Epithelial cell of prostate (primary cell): ENCODE results near the gene NUP88.
A peak's percentile ranks its signal among the peaks of the same experiment; 100 is the strongest.

Experiments used
- DNase-seq: peaks from one replicate; pipeline ENCODE4 v3.0.0-alpha.2; 2011; ENCODE audit warnings: low read depth, low spot score
- H3K27ac ChIP-seq: fragments of 450-650 bp; 2 replicates; pipeline ENCODE4 v1.5.1; 2017; ENCODE audit warnings: mild to moderate bottlenecking

Gene NUP88

DNA sequence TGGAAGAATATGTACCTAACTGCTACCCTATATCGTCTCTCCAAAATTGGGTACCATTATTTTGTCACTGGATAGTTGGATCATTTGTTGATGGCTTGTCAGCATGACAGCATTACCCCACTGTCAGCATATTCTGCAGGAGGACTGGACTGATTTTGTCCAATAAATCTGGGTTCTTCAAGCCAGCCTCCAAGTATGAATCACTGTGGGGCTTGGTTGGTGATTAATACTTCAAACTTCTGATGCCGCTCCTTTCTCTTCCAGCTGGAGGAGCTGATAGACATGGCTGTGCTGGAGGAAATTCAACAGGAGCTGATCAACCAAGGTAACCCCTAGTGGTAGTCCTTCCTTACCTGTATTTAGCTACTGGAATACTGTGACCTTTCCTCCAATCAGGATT, 3.0 kb upstream of the NUP88 start:
- DNase-seq: no peak
- H3K27ac ChIP-seq: peak overlapping the region; percentile 80

DNA sequence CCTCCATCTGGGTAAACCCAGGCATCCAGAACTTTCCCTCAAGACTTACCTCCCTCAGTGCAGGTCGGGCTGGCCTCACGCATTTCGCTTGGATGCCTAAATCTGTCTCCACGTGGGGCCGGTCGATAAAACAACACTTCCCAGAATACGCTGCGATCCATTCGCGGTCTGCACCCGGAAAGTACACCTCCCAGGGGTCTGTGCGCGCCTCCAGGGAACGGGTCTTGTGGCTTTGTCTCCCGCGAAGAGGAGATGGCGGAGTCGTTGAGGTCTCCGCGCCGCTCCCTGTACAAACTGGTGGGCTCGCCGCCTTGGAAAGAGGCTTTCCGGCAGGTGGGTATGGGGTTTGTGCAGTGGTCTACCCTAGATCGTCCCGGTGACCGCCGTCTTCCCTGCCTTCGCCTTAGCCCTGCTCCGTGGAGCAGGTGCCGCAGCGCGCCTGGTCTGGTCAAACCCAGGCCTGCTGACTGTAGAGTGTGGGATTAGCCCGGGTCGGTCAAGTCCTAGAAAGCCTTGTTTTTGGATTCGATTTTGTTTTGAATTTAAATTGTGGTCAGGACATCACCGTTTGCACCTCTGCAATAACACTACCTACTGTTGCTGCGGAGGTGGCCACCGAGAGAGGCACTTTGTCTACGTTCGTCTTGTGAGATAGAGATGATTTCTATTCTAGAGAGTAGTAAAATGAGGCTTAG, 644 bp upstream of the NUP88 start, which contains the start of gene RPAIN:
Gene RPAIN, plus strand, starts transcription at position 224 of the 695 bp plus-strand sequence. Its CDS starts 29 bp downstream, at position 253.
- peak within 1 kb of the TSS; percentile 93 for H3K27ac ChIP-seq
- no peak for DNase-seq

DNA sequence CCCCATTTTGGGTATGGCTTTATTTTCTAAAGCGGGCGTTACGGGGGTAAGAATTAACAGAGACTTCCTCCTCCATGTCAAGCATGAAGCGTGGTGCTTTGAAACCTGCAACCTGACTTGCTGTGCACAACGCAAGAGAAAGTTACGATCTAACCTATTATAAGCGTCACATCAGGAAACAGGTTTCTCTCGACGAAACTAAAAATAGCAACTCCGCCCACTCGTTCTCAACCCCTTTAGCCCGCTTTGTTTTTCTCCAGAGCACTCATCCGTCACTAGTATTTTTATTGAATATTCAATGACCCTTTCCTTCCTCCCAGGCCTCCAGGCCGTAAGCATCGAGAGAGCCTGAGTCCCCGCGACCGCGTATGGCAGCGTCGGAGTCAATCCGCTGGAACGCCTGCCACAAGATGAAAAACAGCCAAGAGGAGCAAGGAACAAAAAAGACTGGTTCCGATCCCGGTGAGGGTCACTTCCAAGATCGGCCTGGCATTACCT, 555 bp downstream of the NUP88 start:
- peak; percentile 78 for DNase-seq
- peak overlapping the region; percentile 93 for H3K27ac ChIP-seq

DNA sequence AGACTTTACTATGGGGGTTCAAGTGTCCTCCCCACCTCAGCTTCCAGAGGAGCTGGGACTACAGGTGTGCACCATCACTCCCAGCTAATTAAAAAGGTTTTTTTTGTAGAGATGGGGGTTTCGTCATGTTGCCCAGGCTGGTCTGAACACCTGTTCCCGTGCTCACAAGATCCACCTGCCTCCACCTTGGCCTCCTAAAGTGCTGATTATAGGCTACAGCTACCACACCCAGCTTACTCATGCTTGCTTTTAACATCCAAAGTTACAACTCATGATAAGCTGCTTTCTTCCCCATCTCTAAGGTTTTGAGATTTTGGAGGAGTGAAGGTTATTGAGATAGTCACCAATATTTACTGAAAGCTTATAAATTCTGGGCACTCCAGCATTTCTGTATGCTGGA, 2.6 kb downstream of the NUP88 start:
- H3K27ac ChIP-seq: peak overlapping the region; percentile 93
- DNase-seq: no peak

DNA sequence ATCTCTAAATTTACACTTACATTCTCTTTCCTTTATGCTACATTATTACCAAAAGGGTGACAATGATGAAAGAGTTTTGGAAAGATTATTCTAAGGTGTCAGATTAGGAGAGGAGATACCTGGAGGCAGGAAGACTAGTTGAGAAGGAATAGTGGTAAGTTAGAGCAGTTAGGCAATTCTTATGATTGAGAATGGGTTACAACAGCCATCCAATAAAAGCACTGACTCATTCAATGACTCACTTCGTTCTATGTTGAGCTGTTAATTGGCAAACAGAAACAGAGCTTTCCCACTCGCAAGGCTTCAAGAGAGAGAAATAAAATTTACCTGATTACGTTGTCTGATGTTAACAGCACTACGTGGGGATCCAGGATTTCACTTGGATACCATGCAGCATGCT, 5.8 kb downstream of the NUP88 start:
- peak; percentile 75 for DNase-seq
- H3K27ac ChIP-seq: peak overlapping the region; percentile 79

GRCh38 chr17:5410594-5411272, 8.7 kb downstream of the NUP88 start:
- no peak overlapping the region for H3K27ac ChIP-seq
- DNase-seq: no peak

DNA sequence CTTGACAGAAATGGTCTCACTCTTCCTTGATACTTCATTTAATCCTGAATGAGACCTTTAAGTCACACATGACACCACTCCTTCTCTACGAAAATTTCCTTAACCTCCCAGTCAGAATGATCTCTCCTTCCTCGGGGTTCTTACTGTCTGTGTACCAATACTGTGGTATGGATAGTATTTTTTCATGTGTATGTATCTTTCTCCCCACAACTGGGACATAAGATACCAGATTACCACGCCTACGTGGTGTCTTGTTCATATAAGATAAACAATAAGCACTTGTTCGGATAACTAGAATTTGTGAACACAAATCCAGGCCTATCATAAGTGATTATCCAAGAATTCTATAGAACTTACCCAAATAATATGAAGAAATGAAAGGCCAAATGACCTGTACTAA, 11.3 kb downstream of the NUP88 start:
- no peak for DNase-seq
- no peak overlapping the region for H3K27ac ChIP-seq

- no peak overlapping the region for H3K27ac ChIP-seq
- no peak for DNase-seq
These were observed 14.1 kb downstream of the NUP88 start for GRCh38 chr17:5405400-5405799.

- DNase-seq: no peak
- no peak overlapping the region for H3K27ac ChIP-seq
These were observed 19.7 kb downstream of the NUP88 start for GRCh38 chr17:5399767-5400166.

GRCh38 chr17:5396612-5397011, 22.9 kb downstream of the NUP88 start:
- DNase-seq: no peak
- no peak overlapping the region for H3K27ac ChIP-seq

DNA sequence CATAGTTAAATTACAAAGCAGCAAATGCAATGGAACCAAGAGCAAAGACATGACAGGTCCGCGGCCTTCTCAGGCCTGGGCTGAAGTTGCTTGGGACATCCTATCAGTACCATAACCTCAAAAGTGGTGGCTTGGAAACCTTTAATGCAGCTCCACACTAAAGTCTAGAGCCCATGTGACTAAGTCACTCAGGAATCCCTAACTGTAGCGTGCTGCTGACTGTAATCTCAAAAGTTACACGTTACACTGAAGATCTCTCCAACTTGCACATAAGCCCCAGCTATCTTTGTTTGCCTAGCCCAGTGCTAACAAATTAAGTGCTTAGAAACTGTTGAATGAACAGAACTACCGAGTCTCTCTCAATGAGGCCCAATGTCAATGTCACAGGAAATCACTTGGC, 27.8 kb downstream of the NUP88 start:
- DNase-seq: no peak
- no peak overlapping the region for H3K27ac ChIP-seq

- no peak overlapping the region for H3K27ac ChIP-seq
- DNase-seq: no peak
These were observed 37.9 kb downstream of the NUP88 start for GRCh38 chr17:5381542-5381941.

DNA sequence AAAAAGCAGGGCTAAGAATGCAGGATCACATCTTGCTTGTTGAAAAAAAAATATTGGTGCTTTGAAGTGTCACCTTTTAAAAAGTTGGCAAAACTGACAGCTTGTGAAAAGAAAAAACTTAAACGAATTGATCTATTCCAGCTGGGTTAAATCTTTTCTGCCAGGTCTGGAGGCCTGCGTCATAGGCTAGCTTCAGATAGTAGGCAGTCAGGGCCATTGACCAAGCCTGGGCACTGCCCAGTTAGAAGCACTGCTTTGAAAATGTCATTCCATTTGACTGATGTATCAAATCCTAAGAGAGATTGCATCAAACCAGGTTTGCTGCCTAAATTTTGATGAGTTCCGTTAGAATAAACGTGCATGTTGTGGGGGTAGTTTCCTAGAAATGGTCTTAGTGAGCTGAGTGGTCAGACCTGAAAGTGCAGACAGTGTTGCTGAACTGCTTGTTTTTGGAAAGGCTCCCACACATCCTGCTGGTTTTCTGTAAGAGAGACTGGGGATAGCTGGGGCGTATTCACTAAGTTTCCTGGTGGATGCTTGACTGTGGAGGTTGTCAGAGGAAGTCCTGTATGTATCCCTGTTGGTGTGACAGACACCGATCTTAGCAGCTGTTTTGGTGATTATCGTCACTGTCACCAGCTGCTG, 38.8 kb downstream of the NUP88 start:
- H3K27ac ChIP-seq: no peak overlapping the region
- DNase-seq: no peak

DNA sequence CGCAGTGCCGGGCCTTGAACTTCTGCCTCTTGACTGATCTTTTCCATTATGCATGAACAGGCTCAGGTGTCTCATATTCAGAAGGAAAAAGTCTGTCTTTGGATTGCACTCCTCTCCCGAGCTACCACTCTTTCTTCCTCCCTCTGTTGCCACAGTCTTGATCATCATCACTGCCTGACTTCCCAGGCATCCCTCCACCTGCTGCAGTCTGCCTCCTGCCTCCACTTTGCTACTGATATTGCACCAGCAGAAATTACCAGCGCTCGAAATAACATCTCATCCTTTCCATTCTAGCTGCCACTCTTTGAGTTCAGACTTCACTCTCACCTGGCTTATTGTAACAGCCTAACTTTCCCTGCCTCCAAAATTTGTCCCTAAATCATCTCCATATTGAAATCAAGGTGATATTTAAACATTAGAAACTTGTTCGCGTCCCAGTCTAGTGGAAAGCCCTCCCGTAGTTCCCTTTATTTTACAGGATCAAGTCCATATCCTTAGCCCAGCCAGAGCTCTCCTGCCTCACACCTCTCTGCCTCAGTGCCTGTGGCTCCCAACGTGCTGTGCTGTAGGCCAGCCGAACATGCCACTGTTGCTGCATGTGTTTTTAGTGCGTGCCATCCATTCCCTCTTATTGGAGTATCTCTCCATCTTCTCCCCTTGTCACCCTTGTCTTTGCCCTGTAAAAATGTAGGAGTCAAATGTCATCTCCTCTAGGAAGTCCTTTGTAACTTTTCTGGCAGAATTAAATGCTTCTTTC, 39.9 kb downstream of the NUP88 start:
- no peak for DNase-seq
- H3K27ac ChIP-seq: no peak overlapping the region

DNA sequence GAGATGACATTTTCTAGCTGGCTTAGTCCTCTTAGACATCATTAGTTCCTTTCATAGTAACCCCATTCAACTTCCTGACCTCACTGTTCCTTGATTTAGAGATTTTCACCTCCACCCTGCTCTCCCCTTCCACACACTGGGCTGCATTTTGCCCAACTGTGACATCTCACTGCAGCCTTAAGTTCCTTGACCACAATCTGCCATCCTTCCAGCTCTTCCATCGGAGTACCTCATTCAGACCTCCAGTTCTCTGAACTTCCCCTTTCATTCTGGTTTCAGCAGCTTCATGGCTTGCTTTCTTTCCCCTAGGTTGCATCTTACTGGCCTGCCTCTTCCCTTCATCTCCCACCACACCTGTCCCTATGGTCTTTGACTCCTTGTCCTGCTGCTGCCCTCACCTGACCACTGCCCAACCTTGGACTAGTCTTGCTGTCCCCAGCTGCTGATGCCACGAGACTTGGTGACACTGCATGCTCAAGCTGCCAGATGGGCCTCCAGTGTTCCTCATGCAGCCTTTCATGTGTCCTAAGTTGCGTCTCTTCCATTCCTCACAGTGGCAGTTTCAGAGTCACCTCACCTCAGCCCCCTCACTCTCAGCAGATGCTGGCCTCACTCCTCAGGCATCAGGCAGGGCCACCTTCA, 40.8 kb downstream of the NUP88 start:
- no peak overlapping the region for H3K27ac ChIP-seq
- DNase-seq: no peak

DNA sequence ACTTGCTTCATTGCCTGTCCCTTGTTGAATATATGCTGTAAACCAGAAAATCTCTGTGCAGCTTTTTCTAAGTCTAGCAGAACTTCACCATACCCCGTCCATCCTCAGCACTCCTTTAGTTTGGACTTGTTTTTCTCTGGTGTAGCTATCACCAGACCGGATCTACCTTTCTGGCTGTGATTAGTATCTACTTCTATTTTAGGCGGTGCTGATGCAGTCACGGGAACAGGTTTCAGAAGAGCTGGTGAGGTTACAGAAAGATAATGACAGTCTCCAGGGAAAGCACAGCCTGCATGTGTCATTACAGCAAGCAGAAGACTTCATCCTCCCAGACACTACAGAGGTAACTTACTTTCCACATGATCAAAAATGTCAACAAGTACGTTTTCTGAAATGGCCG, 46.4 kb downstream of the NUP88 start:
- DNase-seq: no peak
- no peak overlapping the region for H3K27ac ChIP-seq

- DNase-seq: no peak
- no peak overlapping the region for H3K27ac ChIP-seq
These were observed 49.1 kb downstream of the NUP88 start for GRCh38 chr17:5370411-5370810.

- DNase-seq: no peak
- H3K27ac ChIP-seq: peak overlapping the region; percentile 68
These were observed 53.6 kb downstream of the NUP88 start for GRCh38 chr17:5365831-5366230.

- no peak for DNase-seq
These were observed 54.8 kb downstream of the NUP88 start for GRCh38 chr17:5364696-5365095.

GRCh38 chr17:5364156-5364555, 55.3 kb downstream of the NUP88 start:
- H3K27ac ChIP-seq: peak overlapping the region; percentile 68
- no peak for DNase-seq

More at GRCh38 chr17:5364696-5365095, 54.8 kb downstream of the NUP88 start:
- H3K27ac ChIP-seq: peak overlapping the region; percentile 68
